ENCODE data around the gene TYK2. TPM values are rescaled to one million over a fixed set of nuclear protein-coding genes. Genes with fewer than 3 reads are reported as not detected.
A peak's percentile ranks its signal among the peaks of the same experiment; 100 is the strongest.

The TYK2 gene
- total and polyA plus RNA-seq, 2 of the 13 experiments (the other 11 are each of a cell fraction or from before 2014, with no cell fraction given): 38.8 to 60.1 TPM

DNA sequence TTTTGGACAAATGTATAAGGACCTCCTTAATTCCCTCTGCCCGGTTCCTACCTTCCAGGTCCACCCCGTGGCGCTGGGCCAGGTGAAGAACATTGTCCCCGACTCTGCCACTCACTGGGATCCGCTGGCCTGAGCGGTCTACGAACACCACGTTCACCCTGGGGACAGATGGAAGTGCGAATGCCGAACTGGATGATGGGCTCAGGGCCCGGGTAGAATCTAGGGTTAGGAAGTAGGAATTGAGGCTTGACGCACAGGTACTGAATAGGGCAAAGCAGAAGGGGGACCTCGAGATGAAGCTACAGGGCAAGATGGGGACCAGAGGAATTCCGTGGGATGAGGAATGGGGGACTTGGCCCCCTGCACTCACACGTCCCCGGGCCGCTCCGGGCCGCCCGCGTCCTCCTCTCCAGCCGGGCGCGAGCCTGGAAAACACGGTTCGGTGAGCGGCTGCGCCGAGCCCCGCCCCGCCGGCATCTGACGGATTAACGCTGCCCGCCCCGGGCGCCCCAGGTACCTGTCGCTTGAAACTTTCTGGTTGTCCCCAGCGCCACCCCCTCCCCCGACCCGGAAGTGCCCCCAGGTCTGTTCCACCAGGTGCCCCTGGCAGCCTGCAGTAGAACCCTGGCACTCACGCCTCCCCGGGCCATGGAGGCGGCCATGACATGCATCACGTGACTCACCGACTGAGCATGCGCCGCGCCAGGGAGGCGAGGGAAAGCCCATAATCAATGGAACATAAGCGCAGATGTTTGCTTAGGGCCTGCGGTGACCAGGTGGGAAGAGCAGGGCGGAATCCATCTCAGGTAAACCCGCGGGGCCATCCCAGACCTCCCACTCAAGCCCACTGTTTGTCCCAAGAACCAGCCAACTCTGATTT, 64.8 kb downstream of the TYK2 start, which contains the start of gene FDX2 (continued):
- TF ChIP-seq PAXIP1 (CRISPR knock-in tag; conservative IDR thresholded peaks at IDR 0.05): peak; percentile 41; the same call in 1 of the 2 replicates
- TF ChIP-seq ZFY (CRISPR knock-in tag; IDR thresholded peaks at IDR 0.05): peak; percentile 61; the same call in 1 of the 2 replicates
- TF ChIP-seq PHB2 (IDR thresholded peaks at IDR 0.05; ENCODE audit: partially characterized antibody): no peak
- peak; percentile 90; the same call in 1 of the 2 replicates for TF ChIP-seq ZNF784 (CRISPR knock-in tag; IDR thresholded peaks at IDR 0.05; ENCODE audit: borderline replicate concordance)
- TF ChIP-seq BRD4 (CRISPR knock-in tag; IDR thresholded peaks at IDR 0.05): 0 out of 2 replicates have a peak, but pooled peaks have one; percentile 28
- TF ChIP-seq, protein P1, sequence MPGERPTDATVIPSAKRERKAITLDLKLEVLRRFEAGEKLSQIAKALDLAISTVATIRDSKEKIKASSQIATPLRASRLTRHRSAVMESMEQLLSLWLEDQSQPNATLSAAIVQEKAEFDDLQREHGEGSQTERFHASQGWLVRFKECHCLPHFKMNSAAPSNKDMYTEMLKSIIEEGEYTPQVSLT (CRISPR knock-in tag; IDR thresholded peaks at IDR 0.05; ENCODE audit: borderline replicate concordance, low read depth): no peak
- TF ChIP-seq ZNF292 (CRISPR knock-in tag; IDR thresholded peaks at IDR 0.05; ENCODE audit: borderline replicate concordance, low read depth): no peak
- TF ChIP-seq ZNF782 (CRISPR knock-in tag; IDR thresholded peaks at IDR 0.05; ENCODE audit: borderline replicate concordance): peak; percentile 73; the same call in 1 of the 2 replicates
- TF ChIP-seq, protein P2, sequence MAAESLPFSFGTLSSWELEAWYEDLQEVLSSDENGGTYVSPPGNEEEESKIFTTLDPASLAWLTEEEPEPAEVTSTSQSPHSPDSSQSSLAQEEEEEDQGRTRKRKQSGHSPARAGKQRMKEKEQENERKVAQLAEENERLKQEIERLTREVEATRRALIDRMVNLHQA (CRISPR knock-in tag; IDR thresholded peaks at IDR 0.05): no peak
- peak; percentile 72 for TF ChIP-seq SALL1 (CRISPR knock-in tag; IDR thresholded peaks at IDR 0.05)
- TF ChIP-seq TEAD2 (CRISPR knock-in tag; IDR thresholded peaks at IDR 0.05): no peak
- TF ChIP-seq KDM5B (CRISPR knock-in tag; IDR thresholded peaks at IDR 0.05; ENCODE audit: borderline replicate concordance): no peak
- TF ChIP-seq HIC2 (CRISPR knock-in tag; IDR thresholded peaks at IDR 0.05; ENCODE audit: low read depth): peak; percentile 75
- no peak for TF ChIP-seq ZNF263 (CRISPR knock-in tag; IDR thresholded peaks at IDR 0.05)
- 0 out of 2 replicates have a peak, but pooled peaks have one; percentile 42 for TF ChIP-seq SMAD3 (CRISPR knock-in tag; IDR thresholded peaks at IDR 0.05)
- peak; percentile 27 for TF ChIP-seq ZNF781 (CRISPR knock-in tag; IDR thresholded peaks at IDR 0.05; ENCODE audit: borderline replicate concordance, not compliant biosample characterization)
- TF ChIP-seq SP5 (CRISPR knock-in tag; IDR thresholded peaks at IDR 0.05; ENCODE audit: borderline replicate concordance, low read depth): no peak; the same call in 1 of the 2 replicates
- no peak for TF ChIP-seq ZNF224 (CRISPR knock-in tag; IDR thresholded peaks at IDR 0.05)
- no peak for TF ChIP-seq KLF13 (CRISPR knock-in tag; IDR thresholded peaks at IDR 0.05)
- peak; percentile 82 for TF ChIP-seq KMT2A (CRISPR knock-in tag; IDR thresholded peaks at IDR 0.05)
- TF ChIP-seq SIN3A (IDR thresholded peaks at IDR 0.05; ENCODE audit: borderline replicate concordance, low read depth, low read length): 0 out of 2 replicates have a peak, but pooled peaks have one; percentile 66
- TF ChIP-seq SOX5 (CRISPR knock-in tag; IDR thresholded peaks at IDR 0.05; ENCODE audit: borderline replicate concordance): peak; percentile 19; the same call in 1 of the 2 replicates
